OCI-M2 (cell line): Measurements from ENCODE around the gene PSMF1.

Experiments used
- DNase-seq: peaks from one replicate; lab custom pipeline; 2025; ENCODE audit not compliant: unreplicated experiment; lab: John Stamatoyannopoulos, UW

The PSMF1 gene, protein sequence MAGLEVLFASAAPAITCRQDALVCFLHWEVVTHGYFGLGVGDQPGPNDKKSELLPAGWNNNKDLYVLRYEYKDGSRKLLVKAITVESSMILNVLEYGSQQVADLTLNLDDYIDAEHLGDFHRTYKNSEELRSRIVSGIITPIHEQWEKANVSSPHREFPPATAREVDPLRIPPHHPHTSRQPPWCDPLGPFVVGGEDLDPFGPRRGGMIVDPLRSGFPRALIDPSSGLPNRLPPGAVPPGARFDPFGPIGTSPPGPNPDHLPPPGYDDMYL

DNA sequence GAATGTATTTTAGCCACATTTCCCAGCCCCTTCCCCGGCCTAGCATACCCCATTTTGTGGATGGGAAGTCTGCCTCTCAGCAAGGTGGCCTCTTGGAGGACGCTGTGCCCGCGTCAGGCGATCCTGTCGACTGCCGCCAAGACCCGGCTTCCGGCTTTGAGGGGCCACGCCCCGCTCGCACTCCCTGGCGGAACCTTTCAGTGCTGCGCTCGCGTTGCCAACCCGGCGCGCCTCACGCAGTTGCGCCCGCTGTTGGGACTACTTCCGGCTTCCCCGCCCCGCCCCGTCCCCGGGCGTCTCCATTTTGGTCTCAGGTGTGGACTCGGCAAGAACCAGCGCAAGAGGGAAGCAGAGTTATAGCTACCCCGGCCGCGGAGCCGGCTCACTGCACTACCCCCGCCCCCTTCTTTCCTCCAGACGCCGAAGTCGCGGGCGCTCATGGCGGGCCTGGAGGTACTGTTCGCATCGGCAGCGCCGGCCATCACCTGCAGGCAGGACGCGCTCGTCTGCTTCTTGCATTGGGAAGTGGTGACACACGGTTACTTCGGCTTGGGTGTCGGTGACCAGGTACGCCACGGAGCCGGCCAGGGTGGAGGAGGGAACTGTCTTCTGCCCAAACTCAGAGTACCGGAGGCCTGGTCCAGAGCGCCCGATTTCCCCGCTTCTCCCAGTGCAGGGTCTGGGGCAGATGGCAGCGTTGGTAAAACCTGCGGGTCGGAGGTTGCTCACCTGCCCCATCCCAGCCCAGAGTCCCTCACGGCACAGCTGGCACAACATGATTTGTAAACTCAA lies at the start of gene PSMF1:
Gene PSMF1, plus strand, starts transcription at position 267 of the 792 bp plus-strand sequence. Its CDS starts 172 bp downstream, at position 439.
- peak; percentile 83 for DNase-seq

- no peak for DNase-seq
These were observed 46.1 kb upstream of the PSMF1 start for GRCh38 chr20:1072258-1072657.

DNA sequence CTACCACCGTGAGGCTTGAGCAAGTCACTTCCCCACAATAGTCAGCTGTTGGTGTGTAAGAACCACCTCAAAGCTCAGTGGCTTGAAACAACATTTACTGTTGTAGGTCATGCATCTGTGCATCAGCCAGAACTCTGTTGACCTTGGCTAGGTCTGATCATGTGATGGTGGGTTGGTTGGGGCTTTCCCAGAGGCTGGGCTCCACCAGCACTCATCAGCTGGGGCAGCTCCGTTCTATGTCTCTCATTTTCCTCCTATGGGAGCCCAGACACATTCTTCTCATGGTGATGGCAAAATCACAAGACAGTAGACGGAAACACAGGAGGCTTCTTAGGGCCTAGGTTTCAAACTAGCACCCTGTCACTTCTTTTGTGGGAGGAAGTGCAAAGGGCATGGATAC lies 42.8 kb upstream of the PSMF1 start:
- DNase-seq = no peak

GRCh38 chr20:1081891-1082290 lies 36.5 kb upstream of the PSMF1 start:
- no peak for DNase-seq

DNA sequence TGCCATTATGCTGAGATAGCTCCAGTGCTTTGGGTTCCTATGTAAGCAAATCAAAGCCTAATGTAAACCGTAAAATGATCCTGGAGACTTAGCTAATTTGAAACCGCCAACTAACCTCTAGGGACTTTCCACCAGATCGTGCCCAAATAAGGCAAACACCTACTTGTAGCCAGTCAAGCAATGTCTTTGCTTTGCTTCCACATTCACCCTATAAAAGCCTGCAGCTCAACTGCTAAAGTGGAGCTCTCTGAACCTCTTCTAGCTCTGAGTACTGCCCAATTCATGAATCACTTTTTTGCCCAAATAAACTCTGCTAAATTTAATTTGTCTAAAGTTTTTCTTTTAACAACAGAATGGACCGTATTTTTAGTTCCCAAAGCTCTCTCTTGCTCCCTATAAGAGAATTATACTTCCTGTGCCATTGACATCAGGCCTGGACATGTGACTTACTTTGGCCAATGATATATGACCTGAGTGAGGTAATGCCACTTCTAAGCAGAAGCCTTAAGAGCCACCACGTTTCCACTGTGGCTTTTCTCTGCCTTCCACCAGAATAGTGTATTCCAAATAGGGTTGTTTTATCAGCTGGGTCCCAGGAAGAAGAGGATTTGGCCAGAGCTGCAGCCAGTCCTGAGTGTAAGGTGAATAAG lies 34.8 kb upstream of the PSMF1 start:
- DNase-seq = no peak

DNA sequence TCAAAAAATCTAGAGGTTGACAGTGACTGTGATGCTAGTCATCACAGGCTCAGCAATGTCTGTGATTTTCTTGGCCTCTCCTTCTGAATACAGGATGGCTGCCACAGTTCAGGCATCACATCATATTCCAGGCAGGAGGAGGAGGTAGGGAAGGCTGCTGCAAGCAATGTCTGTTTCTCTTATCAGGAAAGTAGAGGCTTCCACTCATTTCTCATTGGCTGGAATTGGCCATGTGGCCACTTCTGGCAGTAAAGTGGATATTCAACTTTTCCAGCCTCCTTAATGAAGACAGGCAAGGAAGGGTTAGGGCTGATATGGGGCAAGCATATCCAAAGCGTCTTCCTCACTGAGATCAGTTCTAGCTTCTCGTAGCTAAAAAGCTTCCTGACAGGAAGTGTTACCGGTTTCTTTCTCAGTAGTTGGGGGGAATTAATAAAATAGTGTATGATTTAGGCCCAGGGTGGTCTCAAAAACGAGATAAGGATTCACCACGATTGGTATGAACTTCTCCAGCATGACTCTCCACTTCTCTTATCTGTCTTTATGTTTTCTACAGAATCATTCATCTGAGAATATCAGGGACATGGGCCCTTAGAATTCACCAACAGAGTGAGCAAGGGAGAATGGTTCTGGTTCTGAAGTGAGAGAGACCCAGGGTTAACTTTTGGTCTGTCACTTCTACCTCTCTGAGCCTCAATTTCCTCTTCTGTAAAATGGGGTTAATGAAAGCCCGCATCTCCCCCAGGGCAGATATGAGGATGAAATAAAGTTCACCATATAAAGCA lies 32.7 kb upstream of the PSMF1 start:
- no peak for DNase-seq

DNA sequence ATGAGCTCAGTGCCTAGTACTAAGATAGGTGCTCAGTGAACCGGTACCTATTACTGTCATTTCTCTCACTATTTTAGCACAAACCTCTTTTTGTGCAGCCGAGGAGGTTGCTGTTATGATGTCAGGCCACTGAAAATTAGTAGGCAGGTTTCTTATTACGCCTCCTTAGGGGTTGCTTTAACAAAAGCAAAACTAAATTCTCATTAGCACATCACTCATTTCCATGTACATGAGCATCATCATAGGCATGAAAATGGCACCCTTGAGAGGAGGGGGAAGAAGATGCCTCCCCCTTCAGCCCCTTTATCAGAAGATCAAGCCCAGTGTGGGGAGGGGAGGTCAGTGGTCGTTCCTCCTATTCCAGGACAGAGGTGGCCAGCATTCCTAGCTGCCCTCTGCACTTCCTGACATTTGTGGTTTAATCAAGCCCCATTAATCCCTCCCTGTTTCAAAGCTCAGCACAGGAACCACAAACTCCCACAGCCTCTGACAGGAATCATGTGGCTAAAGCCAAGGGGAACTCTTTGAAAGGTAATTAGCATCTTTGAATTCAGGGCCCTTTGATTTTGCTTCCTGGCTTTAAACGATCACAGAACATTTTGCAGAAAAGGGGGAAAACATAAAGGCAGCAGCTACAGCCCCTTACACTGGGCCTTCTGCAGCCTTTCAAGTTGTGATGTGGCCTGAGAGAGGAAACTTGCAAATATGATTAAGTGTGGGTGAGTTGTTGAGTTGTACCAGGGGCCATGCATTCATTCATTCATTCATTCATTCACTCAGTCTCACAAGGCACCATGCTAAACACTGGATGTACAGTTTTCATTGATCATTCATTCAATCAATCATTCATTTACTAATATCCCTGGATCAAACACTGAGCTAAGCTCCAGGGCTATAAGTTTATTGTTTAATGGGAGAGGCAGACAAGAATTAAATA lies 31.9 kb upstream of the PSMF1 start:
- DNase-seq = no peak

DNA sequence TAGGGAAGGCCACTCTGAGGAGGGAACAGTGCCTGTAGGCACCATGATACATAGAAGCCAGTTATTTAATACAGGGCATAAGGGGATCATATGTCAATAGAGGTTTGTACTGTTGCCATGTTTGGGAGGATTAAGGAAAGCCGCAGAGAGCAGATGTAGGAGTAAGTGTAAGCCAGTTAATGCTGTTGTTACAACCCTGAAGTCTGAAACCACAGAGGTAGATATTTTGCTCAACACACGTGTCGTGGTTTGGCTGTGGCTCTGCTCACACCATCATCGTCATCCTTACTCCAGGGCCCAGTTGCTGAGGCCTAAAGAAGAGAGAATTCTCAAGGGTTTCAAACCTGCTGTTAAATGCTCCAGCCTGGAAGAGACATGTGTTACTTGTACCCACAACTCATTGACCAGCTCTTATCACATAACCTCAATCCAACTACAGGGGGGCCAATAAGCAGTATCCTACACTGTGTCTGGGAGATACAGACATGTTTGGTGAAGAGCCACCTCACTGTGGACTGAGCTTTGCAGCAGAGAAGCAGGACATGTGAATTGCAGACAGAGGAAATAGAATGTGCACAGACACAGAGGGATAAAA lies 31.0 kb upstream of the PSMF1 start:
- DNase-seq = no peak

GRCh38 chr20:1094751-1095150 lies 23.7 kb upstream of the PSMF1 start:
- no peak for DNase-seq

- no peak for DNase-seq
These were observed 16.9 kb upstream of the PSMF1 start for GRCh38 chr20:1101533-1101932.

DNA sequence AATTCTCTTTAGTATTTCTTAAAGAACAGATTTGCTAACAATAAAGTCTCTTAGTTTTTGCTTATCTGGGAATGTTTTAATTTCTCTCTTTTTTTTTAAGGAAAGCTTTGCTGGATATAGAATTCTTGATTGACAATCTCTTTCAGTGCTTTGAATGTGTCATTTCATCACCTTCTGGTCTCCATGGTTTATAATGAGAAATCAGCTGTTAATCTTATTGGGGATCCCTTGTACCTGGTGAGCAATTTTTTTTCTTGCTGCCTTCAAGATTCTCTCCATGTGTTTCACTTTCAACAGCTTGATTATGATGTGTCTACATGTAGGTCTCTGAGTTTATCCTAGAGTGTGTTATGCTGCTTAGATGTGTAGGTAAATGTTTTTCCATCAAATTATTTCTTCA lies 16.4 kb upstream of the PSMF1 start:
- no peak for DNase-seq

DNA sequence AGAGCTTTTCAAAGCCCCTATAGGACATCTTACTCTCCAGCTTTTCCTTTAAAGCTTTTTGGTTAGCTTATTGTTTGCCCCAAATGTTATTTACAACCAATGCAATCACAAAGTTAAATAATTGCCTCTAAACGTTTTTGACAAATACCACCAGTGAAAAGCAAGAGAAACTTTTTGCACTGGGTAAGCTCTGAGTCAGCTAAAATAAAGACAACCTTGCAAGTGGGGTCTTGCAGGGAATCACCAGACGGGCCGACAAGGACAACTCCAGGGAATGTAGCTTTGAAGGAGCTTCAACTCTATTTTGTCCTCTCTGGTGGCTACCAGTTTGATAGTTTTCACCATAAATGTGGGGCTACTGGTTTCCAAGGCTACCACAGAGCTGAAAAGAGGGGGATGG lies 14.7 kb upstream of the PSMF1 start:
- no peak for DNase-seq

GRCh38 chr20:1105599-1106194 lies 12.7 kb upstream of the PSMF1 start:
- DNase-seq = no peak

DNA sequence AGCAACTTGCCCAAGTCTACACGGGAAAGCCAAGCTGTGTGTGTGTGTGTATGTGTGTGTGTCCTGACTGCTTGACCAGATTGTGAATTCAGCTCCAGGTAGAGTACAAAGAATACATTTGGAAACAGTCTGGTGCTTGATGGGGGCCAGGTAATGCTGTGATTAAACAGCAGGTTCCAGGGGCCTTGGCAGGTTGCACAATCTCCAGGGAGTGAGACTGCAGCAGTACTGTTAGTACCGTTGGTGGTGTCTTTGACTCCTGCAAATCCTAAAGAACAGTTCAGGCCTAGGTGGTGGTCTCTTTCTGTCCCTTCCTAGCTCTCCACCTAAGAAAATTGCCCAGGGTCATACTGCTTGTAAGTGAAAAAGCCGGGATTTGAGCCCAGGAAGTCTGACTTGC lies 11.2 kb upstream of the PSMF1 start:
- DNase-seq = no peak

DNA sequence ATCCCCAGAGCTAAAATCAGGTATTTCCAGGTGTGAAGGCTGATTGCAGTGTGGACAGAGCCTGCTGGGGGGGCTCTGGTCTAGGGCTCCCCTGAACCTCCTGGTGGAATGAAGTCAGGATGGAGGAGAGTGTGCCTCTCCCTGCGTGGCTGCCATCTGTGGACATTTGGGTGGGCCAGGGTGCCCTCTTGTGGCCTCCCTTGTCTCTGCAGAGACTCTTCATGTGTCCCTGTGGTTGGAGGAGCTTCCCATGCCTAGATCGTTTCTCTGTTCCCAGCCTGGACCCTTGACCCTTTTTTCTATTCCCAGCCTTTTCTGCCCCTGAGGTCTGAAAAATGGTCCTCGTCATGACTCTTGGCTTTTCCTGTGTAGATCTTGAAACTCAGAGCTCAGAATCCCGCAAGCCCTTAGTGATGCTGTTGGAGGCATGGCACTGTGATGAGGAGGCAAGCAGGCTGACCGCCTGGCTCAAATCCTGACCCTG lies 9.9 kb upstream of the PSMF1 start:
- DNase-seq = no peak

GRCh38 chr20:1112908-1113307 lies 5.5 kb upstream of the PSMF1 start:
- DNase-seq = no peak

DNA sequence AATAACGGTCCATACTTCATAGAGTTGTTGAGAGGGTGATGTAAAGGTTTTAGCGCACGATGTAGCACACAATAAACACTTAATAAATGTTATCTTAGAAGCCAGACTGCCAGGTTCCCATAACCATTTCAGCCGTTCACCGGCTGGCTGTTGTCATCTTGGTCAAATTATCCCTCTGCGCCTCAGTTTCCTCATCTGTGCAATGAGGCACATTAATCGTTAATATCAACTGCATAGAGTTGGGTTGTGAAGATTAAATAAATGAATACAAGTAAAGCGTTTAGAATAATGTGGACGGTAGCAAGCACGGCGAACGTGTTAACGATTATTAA lies 432 bp upstream of the PSMF1 start:
- no peak for DNase-seq

- no peak for DNase-seq
These were observed 715 bp downstream of the PSMF1 start for GRCh38 chr20:1119128-1119505.

GRCh38 chr20:1119524-1119923 lies 1.1 kb downstream of the PSMF1 start:
- no peak for DNase-seq
